CD4-positive, alpha-beta T cell treated with Interleukin-2 at 100 ng/mL for 4 hours (primary cell): ENCODE measurements around the gene PIK3R1.
"Not testable (repeated sequence)": the region's sequence is repeated elsewhere in the genome, so short reads cannot be mapped to it uniquely, and the experiment has no call there.

ENCODE experiments used
- DNase-seq: peaks from one replicate; pipeline ENCODE4 v3.0.0-alpha.2; 2020; ENCODE audit warnings: low spot score

PIK3R1 gene

GRCh38 chr5:68226546-68227073, 11.1 kb downstream of the PIK3R1 start:
- no peak for DNase-seq

GRCh38 chr5:68227532-68228160, 12.1 kb downstream of the PIK3R1 start:
- no peak for DNase-seq

GRCh38 chr5:68229416-68229815, 13.9 kb downstream of the PIK3R1 start:
- DNase-seq, result no peak

- DNase-seq, result no peak
These were observed 14.7 kb downstream of the PIK3R1 start for GRCh38 chr5:68230285-68230684.

- DNase-seq, result no peak
These were observed 16.0 kb downstream of the PIK3R1 start for GRCh38 chr5:68231414-68232076.

- DNase-seq, result no peak
These were observed 16.7 kb downstream of the PIK3R1 start for GRCh38 chr5:68232277-68232676.

- no peak for DNase-seq
These were observed 17.5 kb downstream of the PIK3R1 start for GRCh38 chr5:68233075-68233474.

- DNase-seq, result not testable (repeated sequence)
These were observed 19.7 kb downstream of the PIK3R1 start for GRCh38 chr5:68235229-68235628.

- DNase-seq, result no peak
These were observed 22.2 kb downstream of the PIK3R1 start for GRCh38 chr5:68237715-68238114.

- DNase-seq, result peak; percentile 77
These were observed 23.9 kb downstream of the PIK3R1 start for GRCh38 chr5:68239487-68239886.

GRCh38 chr5:68240202-68240601, 24.6 kb downstream of the PIK3R1 start:
- no peak for DNase-seq

- no peak for DNase-seq
These were observed 25.2 kb downstream of the PIK3R1 start for GRCh38 chr5:68240771-68241170.

GRCh38 chr5:68242743-68243142, 27.2 kb downstream of the PIK3R1 start:
- no peak for DNase-seq

GRCh38 chr5:68243251-68243650, 27.7 kb downstream of the PIK3R1 start:
- DNase-seq, result no peak

GRCh38 chr5:68243681-68244080, 28.1 kb downstream of the PIK3R1 start:
- no peak for DNase-seq

GRCh38 chr5:68245319-68245718, 29.8 kb downstream of the PIK3R1 start:
- no peak for DNase-seq

- no peak for DNase-seq
These were observed 31.2 kb downstream of the PIK3R1 start for GRCh38 chr5:68246802-68247201.

GRCh38 chr5:68247627-68248026, 32.1 kb downstream of the PIK3R1 start:
- no peak for DNase-seq

GRCh38 chr5:68248896-68249295, 33.3 kb downstream of the PIK3R1 start:
- no peak for DNase-seq

GRCh38 chr5:68249520-68249919, 34.0 kb downstream of the PIK3R1 start:
- DNase-seq, result no peak

- DNase-seq, result no peak
These were observed 35.2 kb downstream of the PIK3R1 start for GRCh38 chr5:68250661-68251298.

- DNase-seq, result peak; percentile 52
These were observed 35.8 kb downstream of the PIK3R1 start for GRCh38 chr5:68251386-68251785.
